ENCODE data around the gene MEF2B.

DNA sequence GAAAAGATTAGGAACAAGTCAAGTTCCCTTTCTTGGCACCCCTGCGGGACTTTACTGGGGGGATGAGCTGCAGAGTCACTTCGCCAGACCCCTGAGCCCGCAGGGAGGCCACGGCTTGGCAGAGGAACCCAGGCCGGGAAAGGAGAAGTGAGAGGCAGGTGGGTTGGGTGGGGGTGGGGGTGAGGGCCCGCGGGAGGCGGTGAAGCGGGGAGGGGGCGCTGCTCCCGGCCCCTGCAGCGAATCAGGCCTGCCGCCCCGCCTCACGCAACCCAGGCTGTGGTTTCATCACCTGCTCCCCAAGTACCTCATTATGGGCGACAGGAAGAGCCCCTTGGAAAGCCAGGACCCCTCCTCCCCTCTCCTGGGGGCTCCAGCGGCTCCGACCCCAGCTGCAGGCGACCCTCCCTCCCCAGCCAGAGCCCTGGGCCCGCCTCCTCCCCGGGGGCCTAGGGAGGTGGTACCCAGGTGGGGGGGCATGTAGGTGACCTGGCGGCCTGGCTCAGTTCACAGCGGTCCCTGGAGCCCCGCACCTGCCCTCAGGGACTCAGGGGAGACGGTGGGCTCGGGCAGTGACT is 9.5 kb downstream of the MEF2B start:
- TF ChIP-seq EP300 (IDR thresholded peaks at IDR 0.05) = no peak
- TF ChIP-seq CTCF (IDR thresholded peaks at IDR 0.05) = no peak
